Progenitor cell of endocrine pancreas (in vitro differentiated cells): ENCODE measurements around the gene TMEM151A. TPM values are rescaled to one million over a fixed set of nuclear protein-coding genes. Genes with fewer than 3 reads are reported as not detected.

Experiments
- DNase-seq: peaks from one replicate; pipeline ENCODE4 v3.0.0; 2021; ENCODE audit warnings: low spot score; ENCODE audit not compliant: unreplicated experiment
- H3K27ac Mint-ChIP-seq: 2 replicates; pipeline ENCODE4 v1.8.0; 2021; ENCODE audit warnings: mild to moderate bottlenecking, moderate library complexity, mixed read lengths
- H3K27me3 Mint-ChIP-seq: 2 replicates; pipeline ENCODE4 v1.8.0; 2021; ENCODE audit warnings: mixed read lengths
- H3K36me3 Mint-ChIP-seq: 2 replicates; pipeline ENCODE4 v1.8.0; 2022; ENCODE audit warnings: mixed read lengths; ENCODE audit not compliant: insufficient read depth
- H3K4me1 Mint-ChIP-seq: 2 replicates; pipeline ENCODE4 v1.8.0; 2021; ENCODE audit warnings: low read depth, mixed read lengths
- H3K4me3 Mint-ChIP-seq: 2 replicates; pipeline ENCODE4 v1.8.0; 2021; ENCODE audit warnings: low read depth, mild to moderate bottlenecking, moderate library complexity, mixed read lengths
- H3K9me3 Mint-ChIP-seq: 2 replicates; pipeline ENCODE4 v1.8.0; 2021; ENCODE audit warnings: low read depth, mixed read lengths
- total RNA-seq: library from RNA; stranded (reverse); gene quantifications from 2 replicates; pipeline ENCODE4 v1.2.1, GENCODE V29; 2021
- TF ChIP-seq, protein P1 (sequence below): fragments of 200-600 bp; sonication (generic); IDR thresholded peaks from one replicate; pipeline ENCODE4 v1.5.0; 2021; ENCODE audit warnings: antibody characterized with exemption, mild to moderate bottlenecking; ENCODE audit not compliant: unreplicated experiment

TMEM151A gene
- total RNA-seq, 1 donor from 2014 or later: 0.57 TPM

GRCh38 chr11:66338276-66339161 is 46.8 kb downstream of the TMEM151A start:
- DNase-seq: no peak
- Mint-ChIP-seq H3K36me3 (peaks cover 4% of the 10 kb centered on the region), H3K9me3 (no peaks in the 10 kb centered on the region), H3K27ac (peak overlapping the region; percentile 48), H3K4me3 (no peak overlapping the region), H3K4me1 (peaks cover 6% of the 10 kb centered on the region), H3K27me3 (peaks cover 11% of the 10 kb centered on the region)
- TF ChIP-seq, protein P1, sequence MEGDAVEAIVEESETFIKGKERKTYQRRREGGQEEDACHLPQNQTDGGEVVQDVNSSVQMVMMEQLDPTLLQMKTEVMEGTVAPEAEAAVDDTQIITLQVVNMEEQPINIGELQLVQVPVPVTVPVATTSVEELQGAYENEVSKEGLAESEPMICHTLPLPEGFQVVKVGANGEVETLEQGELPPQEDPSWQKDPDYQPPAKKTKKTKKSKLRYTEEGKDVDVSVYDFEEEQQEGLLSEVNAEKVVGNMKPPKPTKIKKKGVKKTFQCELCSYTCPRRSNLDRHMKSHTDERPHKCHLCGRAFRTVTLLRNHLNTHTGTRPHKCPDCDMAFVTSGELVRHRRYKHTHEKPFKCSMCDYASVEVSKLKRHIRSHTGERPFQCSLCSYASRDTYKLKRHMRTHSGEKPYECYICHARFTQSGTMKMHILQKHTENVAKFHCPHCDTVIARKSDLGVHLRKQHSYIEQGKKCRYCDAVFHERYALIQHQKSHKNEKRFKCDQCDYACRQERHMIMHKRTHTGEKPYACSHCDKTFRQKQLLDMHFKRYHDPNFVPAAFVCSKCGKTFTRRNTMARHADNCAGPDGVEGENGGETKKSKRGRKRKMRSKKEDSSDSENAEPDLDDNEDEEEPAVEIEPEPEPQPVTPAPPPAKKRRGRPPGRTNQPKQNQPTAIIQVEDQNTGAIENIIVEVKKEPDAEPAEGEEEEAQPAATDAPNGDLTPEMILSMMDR: no peak

- TF ChIP-seq, protein P1: no peak
- Mint-ChIP-seq H3K27me3 (peaks cover 11% of the 10 kb centered on the region), H3K36me3 (peaks cover 4% of the 10 kb centered on the region), H3K4me1 (peaks cover 10% of the 10 kb centered on the region), H3K4me3 (no peak overlapping the region), H3K27ac (peak overlapping the region; percentile 48), H3K9me3 (no peaks in the 10 kb centered on the region)
- DNase-seq: no peak
Measured at GRCh38 chr11:66339162-66339675, 47.5 kb downstream of the TMEM151A start.

- Mint-ChIP-seq H3K4me3 (no peak overlapping the region), H3K4me1 (peaks cover 16% of the 10 kb centered on the region), H3K36me3 (peaks cover 4% of the 10 kb centered on the region), H3K27me3 (peaks cover 11% of the 10 kb centered on the region), H3K9me3 (no peaks in the 10 kb centered on the region), H3K27ac (no peak overlapping the region)
- DNase-seq: no peak
- TF ChIP-seq, protein P1: no peak
Measured at GRCh38 chr11:66339686-66340483, 48.2 kb downstream of the TMEM151A start.

DNA sequence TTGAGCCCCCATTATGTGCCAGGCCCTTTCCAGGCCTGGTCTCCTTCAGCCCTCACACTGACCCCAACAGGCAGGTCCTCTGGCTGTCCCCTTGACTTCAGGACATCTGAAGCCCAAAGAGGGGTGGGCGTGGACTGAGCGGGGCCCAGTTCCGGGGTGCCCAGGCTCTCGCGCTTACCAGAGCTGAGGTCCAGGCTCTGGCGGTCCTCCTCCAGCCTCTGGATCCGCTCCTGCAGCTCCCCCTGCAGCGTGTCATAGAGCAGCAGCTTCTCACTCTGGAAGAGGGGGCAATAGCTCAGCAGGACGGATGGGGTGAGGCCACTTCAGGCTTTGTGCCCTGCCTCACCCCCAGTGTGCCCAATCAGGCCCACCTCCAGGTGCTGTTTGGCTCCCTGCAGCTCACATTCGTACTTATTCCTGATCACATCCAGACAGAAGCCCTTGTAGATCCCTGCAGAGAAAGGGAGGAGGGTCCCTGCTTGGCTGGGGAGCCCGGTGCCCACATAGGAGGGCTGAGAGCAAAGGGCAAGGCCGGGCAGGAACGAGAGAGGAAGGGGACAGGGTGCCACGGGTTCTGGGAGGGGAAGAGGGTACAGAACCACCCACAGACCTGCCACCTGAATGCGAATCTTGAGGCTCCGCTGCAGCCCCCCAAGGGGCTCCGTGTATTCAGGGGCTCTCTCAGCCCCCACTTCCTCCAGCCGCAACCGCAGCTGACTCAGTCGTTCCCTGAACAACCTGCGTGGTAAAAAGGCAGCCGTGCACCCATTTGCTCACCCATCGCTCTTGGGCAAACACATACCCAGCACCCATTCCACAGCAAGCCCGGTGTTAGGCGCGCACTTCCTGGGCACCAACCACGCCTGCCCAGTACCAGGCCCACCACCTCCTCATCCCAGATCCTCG is 49.2 kb downstream of the TMEM151A start:
- Mint-ChIP-seq H3K4me1 (peaks cover 26% of the 10 kb centered on the region), H3K27me3 (peaks cover 5% of the 10 kb centered on the region), H3K27ac (no peak overlapping the region), H3K4me3 (no peak overlapping the region), H3K36me3 (peaks cover 4% of the 10 kb centered on the region), H3K9me3 (no peaks in the 10 kb centered on the region)
- DNase-seq: no peak
- TF ChIP-seq, protein P1: no peak
